ENCODE measurements around the gene KBTBD4.
"Not testable (repeated sequence)": the region's sequence is repeated elsewhere in the genome, so short reads cannot be mapped to it uniquely, and the experiment has no call there.

The KBTBD4 gene

DNA sequence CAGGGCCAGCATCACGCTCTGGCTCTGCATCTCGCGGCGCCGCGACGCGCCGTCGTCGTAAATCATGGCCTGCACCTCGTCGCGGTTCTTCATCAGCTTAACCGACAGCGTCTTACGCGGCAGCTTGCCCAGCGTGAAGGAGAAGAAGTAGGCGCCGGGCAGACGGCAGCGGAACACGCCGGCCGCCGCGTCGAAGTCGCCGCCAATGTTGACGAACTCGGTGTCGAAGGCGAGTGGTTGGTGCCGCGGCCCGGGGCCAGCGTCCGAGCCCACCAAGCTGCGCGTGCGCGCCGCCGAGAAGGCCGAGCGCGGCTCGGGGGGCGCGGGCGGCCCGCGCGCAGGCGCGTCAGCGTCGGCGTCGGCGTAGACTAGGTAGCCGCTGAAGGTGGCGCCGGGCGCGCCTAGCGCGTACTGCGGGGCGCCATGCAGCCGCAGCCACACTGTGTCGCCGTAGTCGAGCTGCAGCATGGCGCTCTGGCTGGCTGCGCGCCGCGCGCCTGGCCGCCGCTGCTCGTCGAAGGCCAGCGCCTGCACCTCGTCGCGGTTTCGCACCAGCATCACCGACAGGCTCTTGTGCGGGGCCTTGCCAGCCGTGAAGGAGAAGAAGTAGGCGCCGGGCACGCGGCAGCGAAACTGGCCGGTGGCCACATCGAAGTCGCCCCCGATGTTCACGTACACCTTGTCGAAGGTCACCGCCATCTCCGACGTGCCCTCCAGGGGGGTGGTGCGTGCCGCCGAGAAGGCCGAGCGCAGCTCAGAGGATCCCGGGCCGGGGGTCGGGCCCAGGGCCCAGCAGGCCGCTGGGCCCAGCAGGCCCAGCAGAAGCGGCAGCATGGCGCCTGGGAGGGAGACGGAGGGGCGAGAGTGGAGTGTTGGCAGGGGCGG is 11.4 kb upstream of the KBTBD4 start:
- no peak for DNase-seq (ENCODE audit: low read depth)

DNA sequence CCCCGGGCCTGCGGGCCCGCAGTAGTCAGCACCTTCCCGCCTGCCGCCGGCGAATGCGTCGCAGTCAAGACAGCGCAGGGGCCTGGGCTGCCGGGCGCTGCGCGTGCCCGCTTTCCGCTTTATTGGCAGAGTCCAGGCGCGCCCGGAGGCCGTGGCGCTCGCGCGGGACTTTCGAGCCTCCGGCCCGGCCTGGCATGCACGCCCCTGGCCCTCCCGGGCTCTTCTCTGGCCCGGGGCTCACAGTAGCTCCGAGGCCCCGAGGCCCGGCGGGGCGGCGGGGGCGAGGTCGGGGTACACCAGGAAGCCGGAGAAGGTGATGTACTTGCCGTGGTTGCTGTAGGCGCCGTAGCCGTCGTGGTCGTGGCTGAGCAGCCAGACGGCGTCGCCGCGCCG is 10.8 kb upstream of the KBTBD4 start:
- no peak for DNase-seq (ENCODE audit: low read depth)

DNA sequence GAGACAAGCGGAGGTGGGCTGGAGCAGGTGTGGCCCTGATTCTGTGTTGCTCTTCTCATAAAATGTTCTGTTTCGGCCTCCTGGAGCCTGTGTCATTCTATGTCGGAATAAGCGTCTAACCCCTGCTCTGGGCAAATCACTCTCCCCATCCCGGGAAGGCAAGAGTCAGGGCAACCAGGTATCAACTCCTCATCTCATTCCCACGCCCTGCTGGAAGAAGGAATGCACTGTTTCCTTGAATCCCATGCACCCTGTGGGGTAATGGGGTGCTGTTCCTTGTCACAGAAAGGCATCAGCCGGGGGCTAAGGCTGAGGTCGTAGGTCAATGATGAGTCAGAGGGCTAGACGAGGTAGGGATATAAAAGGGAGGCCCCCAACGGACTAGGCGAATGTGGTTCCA is 10.3 kb upstream of the KBTBD4 start:
- DNase-seq (ENCODE audit: low read depth): no peak

DNA sequence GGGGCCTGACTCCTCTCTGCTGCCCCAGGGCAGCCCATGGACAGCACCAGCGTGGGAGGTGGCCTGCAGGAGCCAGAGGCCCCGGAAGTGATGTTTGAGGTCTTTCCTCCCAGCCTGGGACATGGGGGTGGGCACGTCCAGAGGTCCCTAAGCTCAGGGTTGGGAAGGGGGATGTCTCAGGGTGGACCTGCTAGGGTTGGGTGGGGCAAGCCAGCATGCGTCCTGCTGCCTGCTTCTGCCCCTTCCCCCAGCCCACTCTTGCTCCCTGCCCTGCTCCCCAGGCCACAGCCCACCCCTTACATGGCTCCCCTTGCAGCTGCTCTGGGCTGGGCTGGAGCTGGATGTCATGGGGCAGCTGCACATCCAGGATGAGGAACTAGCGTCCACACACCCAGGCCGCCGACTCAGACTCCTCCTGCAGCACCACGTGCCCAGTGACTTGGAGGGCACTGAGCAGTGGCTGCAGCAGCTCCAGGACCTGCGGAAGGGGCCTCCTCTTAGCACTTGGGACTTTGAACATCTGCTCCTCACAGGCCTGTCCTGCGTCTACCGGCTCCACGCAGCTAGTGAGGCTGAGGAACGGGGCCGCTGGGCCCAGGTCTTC is 9.1 kb upstream of the KBTBD4 start:
- no peak for DNase-seq (ENCODE audit: low read depth)

DNA sequence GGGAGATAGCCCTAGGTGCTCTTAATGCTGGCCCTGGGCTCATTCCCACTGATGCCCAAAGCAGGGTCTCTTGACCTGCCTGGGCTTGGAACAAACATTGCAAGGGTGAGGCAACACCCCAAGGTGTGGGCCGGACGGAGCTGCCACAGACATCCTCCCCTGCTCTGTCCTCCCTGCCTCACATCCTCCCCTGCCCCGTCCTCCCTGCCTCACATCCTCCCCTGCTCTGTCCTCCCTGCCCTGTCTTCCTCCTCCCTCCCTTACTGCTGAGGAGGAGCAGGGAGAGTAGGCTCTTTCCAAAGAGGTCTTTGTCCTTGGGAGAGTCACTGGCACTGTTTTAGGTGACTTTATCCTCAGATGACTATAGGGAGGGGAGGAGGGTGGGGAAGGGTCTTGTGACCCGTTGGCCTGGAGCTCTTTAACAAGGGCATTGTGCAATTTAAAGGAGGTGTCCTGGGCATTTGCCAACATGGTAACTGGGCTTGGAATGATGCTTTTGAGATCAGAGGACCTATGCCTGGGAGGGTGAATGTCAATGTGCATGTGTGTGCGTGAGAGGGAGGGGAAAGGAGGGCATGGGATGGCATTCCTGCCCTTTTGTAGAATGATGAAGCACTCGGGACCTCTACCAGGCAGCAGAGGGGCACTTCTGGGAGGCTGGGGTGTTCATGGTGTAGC is 8.4 kb upstream of the KBTBD4 start:
- DNase-seq (ENCODE audit: low read depth): no peak

DNA sequence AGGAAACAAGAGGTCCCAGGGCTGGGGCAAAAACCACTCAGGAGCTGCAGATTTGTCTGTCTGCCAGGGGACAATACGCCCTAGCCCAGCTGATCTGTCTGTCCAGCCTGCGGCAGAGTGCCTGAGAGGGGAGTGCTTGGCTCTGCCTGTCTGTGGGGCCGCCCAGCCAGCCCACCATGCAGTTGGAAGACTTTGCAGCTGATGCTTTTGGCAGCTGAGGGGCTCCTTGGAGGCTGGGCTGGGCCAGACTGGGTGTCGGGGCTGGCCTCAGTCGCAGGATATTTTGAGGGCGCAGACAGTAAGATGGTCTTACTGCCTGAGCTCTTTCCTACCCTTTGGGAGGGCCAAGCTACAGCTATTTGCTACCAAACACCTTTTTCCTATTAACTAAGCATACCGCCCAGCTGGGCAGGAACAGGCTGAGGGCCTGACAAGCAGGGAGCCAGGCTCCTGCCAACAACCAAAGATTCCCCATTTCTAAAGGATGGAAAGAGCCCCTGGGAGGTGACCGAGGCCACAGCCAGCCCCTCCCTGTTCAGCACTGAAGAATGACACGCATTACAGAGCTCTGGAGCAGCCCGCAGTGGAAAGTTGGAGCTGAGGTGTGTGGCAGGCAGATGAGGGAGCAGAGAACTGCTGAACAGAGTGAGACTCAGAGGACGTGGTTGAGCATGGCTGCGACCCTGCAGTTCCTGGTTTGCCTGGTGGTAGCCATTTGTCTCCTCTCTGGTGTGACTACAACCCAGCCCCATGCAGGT is 7.5 kb upstream of the KBTBD4 start, which contains the start of gene FAM180B:
Gene FAM180B, plus strand, starts transcription at position 581 of the 758 bp plus-strand sequence. Its CDS starts 91 bp downstream, at position 672.
- DNase-seq (ENCODE audit: low read depth): no peak

DNA sequence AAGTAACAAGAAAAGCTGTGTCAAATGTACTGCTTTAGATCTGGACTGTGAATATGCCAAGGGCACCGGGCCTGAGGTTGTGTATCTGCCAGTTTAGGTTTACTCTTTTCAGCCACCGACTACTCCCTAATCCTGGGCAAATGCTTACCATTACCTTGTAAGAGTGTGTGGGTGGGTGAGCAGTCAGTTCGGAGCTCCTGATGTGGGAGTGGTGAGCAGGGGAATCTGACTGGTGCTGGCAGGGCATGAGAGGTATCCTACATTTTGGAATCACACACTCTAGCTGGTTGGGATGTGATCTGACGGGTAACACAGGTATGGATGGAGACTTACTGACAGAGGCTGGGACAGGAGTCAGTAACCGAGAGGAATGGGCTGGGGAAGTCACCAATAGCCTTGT is 5.1 kb upstream of the KBTBD4 start:
- no peak for DNase-seq (ENCODE audit: low read depth)

DNA sequence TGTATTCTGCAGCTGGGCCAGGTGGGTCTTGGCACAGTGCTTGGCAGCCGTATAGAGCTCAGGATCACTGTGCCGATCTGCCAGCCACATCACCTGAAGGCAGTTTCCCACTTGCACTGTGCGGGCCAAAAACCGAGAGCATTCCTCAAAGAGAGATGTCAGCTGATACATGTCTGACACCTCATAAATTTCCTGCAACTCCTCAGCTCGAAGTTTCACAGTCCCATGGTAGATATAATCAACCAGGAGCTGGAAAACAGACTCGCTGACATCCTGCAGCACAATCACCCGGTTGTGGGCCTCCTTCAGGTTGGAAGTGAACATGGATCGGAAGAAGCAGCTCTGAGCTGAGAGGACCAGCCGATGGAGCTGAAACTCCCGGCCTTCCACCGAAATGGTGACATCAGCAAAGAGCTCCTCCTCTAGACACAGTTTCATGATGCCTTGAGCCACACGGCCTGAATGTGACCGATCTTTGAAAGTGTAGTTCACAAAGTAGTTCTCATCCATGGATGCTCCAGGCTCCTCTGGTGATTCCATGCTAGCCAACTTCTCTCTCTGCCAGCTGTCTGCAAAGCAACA is 1.2 kb downstream of the KBTBD4 start:
- DNase-seq (ENCODE audit: low read depth): no peak

DNA sequence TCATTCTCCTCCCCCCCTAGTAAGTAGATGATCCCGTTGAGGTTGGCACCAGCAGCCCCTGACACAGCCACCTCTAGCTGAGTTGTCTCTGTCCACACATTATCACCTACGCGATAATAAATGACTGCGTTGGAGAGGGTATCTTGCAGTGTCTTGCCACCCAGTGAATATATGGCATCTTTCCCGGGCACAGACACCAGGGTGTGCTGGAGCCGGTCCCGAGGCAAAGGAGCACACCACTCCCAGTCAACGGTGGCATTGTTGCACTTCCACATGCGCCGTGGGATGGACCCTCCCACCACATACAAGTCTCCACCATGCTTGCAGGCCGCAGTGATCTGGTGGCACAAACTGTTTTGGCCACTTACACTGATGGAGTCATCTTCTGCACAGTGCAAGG is 5.4 kb downstream of the KBTBD4 start:
- DNase-seq (ENCODE audit: low read depth): no peak

DNA sequence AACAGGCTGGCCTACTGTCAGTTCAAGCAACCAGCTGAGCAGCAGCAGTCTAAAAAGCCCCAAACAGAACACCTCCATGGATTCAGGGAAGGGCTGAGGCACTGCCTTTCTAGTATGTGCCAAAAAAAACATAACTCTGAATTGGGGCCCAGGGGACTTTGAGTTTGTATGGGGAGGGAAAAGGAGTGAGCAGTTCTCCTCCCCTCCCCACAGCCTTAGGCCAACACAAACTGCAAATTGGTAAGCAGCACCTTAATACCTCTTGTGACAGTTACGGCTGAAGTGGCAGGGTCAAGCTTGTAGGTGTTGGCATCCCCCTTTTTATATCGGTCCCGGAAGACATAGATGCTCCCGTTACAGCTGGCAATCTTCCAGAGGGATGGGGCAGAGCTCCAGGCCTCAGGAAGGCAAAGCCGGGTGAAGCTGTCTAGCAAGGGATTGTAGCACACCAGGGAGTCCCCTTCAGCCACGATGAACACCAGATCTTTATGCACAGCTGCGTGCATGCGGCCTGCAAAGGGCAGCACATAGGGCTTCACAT is 6.0 kb downstream of the KBTBD4 start:
- no peak for DNase-seq (ENCODE audit: low read depth)

DNA sequence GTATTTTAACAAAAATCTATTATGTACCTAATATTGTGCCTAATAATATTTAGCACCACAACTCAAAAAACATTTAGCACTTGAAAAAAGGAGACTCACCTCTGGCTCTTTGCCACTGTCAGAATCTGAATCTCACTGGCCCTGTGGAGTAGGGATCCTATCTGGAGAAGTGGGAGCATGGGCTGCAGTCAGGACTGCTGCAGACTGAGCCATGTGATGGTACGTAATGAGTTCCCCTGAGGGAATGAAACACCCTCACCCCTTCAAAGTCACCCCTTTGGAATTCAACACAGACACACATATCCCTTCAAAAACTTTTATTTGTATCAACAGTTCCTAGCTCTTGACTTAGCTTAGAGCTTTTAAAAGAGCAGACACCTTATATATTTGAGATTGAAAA is 6.9 kb downstream of the KBTBD4 start:
- DNase-seq (ENCODE audit: low read depth): no peak

DNA sequence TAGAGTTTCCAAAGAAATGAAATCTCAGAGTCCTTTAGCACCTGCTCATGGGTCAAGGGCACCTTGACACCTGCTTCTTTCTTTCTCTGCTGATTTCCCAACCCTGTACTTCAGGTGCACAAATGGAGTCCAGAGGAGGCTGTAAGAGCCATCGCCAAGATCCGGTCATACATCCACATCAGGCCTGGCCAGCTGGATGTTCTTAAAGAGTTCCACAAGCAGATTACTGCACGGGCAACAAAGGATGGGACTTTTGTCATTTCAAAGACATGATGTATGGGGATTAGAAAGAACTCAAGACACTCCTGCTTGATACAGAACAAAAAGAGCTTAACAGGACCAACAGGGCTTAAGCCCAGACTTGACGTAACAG is 7.4 kb downstream of the KBTBD4 start:
- no peak for DNase-seq (ENCODE audit: low read depth)

DNA sequence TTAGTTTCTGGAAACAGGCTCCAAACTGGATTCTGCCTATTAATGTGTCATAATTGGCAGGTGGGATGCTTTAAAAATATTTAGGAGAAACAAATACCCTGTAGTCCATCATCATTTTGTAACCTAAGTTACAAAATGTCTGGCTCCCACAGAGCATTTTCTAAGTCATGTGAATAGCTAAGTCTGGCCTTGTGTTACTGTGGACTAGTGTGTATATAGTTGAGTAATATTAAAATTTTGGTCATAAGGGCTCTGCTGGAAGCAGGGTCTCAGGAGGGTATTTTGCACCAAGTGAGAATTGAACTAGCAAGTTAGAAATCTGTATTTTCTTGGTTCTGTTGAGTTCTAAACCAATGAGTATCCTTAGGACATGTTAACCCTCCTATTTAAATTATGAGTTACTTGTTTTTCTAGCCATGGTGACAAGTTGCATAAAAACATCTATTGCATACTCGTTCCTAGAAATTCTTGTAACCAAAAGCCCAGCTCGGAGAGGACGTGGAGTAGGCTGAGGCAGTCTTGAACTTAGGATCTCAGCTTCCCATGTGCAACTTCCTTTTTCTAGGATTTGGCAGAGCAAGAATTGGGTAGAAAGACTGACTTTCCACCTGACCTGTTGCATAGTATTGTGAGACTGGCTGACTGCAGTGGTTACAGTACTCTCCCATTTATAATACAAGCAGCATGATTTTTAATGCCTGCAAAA is 8.0 kb downstream of the KBTBD4 start:
- no peak for DNase-seq (ENCODE audit: low read depth)

DNA sequence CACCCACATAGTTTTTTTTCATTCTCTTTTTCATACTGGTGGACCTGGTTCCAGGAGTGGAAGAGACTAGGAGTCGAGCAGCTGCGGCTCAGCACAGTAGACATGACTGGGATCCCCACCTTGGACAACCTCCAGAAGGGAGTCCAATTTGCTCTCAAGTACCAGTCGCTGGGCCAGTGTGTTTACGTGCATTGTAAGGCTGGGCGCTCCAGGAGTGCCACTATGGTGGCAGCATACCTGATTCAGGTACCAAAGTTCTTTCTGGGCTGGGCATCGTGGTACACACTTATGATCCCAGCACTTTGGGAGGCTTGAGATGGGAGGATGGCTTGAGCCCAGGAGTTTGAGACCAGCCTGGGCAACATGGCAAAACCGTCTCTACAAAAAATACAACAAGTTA is 9.1 kb downstream of the KBTBD4 start:
- DNase-seq (ENCODE audit: low read depth): no peak

DNA sequence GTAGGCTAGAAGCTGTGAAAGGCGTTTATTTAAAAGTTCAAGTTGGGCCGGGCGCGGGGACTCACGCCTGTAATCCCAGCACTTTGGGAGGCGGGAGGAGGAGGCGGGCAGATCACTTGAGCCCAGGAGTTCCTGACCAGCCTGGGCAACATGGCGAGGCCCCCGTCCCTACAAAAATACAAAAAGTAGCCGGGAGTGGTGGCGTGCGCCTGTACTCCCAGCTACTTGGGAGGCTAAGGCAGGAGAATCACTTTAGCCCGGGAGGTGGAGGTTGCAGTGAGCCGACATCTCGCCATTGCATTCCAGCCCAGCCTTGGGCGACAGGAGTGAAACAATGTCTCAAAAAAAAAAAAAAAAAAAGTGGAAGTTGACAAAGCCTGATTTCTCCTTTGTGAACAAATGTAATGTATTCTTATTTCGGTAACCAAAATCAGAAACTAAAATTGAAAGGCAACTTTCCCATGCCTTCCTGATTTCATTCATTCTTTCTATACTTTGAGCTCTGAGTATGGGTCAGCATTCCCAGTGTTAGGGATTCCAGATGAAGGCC is 12.5 kb downstream of the KBTBD4 start:
- DNase-seq (ENCODE audit: low read depth): no peak

DNA sequence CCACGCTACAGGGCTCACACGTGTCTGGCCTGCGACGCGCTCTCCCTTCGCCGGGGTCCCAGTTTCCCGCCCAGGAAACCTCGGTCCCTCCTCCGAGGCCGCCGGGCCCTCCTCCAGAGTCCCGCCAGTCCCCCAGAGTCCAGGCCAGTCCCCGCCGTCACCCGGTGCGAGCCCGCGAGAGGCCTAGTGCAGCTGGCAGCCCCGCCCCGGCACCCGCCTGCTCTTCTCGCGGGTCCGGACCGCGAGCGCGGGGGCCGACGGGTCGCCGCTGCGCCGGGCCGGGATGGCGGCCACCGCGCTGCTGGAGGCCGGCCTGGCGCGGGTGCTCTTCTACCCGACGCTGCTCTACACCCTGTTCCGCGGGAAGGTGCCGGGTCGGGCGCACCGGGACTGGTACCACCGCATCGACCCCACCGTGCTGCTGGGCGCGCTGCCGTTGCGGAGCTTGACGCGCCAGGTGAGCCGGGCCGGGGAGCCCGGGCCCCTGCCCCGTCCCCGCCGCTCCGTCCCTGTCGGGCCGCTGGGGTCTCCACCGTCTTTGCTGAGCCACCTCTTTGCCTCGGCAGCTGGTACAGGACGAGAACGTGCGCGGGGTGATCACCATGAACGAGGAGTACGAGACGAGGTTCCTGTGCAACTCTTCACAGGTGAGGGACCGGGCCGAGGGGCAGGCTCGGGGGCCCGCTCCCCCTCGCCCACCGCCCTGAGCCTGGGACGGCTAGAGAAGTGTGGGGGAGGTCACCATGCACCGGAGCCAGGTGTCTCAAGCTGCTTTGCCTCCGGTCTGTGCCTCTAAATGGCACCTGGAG is 13.2 kb downstream of the KBTBD4 start, which contains the start of gene PTPMT1:
Gene PTPMT1, plus strand, starts transcription at position 260 of the 809 bp plus-strand sequence. Its CDS starts 24 bp downstream, at position 284.
- no peak for DNase-seq (ENCODE audit: low read depth)

DNA sequence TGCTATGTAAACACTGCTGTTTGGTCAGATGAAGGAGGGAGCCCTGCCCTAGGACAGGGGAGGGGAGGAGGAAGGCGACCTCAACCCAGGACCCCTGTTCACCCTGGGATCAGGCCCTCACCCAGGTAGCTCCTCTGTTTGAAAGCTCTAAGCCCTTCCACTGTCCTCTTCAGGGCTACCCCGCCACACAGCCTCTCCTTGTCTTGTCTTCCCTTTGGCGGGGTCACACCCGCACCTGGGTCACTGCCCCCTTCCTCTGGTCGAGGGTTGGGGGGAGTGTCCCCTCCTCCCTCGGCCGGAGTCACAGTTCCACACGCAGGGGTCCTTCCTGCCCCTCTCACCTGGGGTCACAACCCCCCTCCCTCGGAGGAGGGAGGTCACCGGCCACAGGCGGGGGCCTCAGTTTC is 13.8 kb downstream of the KBTBD4 start:
- no peak for DNase-seq (ENCODE audit: low read depth)

DNA sequence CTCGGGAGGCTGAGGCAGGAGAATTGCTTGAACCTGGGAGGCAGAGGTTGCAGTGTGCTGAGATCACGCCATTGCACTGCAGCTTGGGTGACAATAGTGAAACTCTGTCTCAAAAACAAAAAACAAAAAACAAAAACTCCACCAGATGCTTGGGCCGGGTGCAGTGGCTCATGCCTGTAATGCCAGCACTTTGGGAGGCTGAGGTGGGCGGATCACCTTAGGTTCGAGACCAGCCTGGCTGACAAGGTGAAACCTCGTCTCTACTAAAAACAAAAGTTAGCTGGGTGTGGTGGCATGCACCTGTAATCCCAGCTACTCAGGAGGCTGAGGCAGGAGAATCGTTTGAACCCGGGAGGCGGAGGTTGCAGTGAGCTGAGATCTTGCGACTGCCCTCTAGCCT is 14.4 kb downstream of the KBTBD4 start:
- DNase-seq (ENCODE audit: low read depth): not testable (repeated sequence)

DNA sequence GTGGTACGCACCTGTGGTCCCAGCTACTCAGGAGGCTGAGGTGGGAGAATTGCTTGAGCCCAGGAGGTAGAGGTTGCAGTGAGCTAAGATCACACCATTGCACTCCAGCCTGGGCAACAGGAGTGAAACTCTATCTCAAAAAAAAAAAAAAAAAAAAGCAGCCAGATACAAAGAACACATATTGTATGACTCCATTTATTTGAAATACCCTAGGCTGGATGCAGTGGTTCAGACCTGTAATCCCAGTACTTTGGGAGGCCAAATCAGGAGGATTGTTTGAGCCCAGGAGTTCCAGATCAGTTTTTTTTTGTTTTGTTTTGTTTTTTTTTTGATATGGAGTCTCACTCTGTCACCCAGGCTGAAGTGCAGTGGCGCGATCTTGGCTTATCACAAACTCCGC is 16.4 kb downstream of the KBTBD4 start:
- DNase-seq (ENCODE audit: low read depth): not testable (repeated sequence)

DNA sequence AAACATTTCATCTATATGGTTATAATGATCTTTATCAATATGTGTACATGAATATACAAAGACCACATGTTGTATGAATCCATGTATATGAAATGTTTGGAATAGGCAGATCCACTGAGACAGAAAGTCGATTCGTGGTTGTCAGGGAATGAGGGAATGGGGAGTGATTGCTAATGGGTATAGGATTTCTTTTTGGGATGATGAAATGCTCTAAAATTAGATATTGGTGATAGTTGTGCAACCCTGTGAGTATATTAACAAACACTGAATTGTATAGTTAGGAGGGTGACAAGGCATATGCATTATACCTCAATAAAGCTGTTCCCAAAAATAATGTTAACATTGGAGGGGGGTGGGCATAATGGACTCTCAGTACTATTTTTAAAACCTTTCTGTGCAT is 18.3 kb downstream of the KBTBD4 start:
- no peak for DNase-seq (ENCODE audit: low read depth)

Measured in non-pigmented ciliary epithelial cell (primary cell).